A172 (cell line): Measurements from ENCODE around the gene RIBC2. TPM values are rescaled to one million over a fixed set of nuclear protein-coding genes. Genes with fewer than 3 reads are reported as not detected.
"Not testable (repeated sequence)": the region's sequence is repeated elsewhere in the genome, so short reads cannot be mapped to it uniquely, and the experiment has no call there.

ENCODE experiments used
- DNase-seq: peaks from one replicate; pipeline ENCODE4 v3.0.0-alpha.2; 2015; ENCODE audit warnings: low spot score
- total RNA-seq: library from RNA; depleted of rRNA; stranded (reverse); fragments of >200 nt; shearing (Covaris generic); gene quantifications from 2 replicates; pipeline ENCODE4 v1.2.3, GENCODE V29; 2014

RIBC2 gene
- total RNA-seq, 1 experiment from 2014 or later: not detected

GRCh38 chr22:45424241-45424731 is 10.8 kb downstream of the RIBC2 start:
- no peak for DNase-seq

GRCh38 chr22:45425101-45425500 is 11.6 kb downstream of the RIBC2 start:
- no peak for DNase-seq

- DNase-seq: no peak
These were observed 12.2 kb downstream of the RIBC2 start for GRCh38 chr22:45425531-45426265.

- no peak for DNase-seq
These were observed 12.9 kb downstream of the RIBC2 start for GRCh38 chr22:45426387-45426786.

- no peak for DNase-seq
These were observed 13.6 kb downstream of the RIBC2 start for GRCh38 chr22:45427114-45427513.

GRCh38 chr22:45428391-45429385 is 15.2 kb downstream of the RIBC2 start:
- no peak for DNase-seq

- no peak for DNase-seq
These were observed 15.9 kb downstream of the RIBC2 start for GRCh38 chr22:45429424-45429823.

- no peak for DNase-seq
These were observed 16.7 kb downstream of the RIBC2 start for GRCh38 chr22:45429981-45430775.

GRCh38 chr22:45430871-45431270 is 17.4 kb downstream of the RIBC2 start:
- DNase-seq: no peak

GRCh38 chr22:45434981-45435380 is 21.5 kb downstream of the RIBC2 start:
- no peak for DNase-seq

- DNase-seq: peak; percentile 75
These were observed 22.1 kb downstream of the RIBC2 start for GRCh38 chr22:45435544-45436139.

- DNase-seq: not testable (repeated sequence)
These were observed 23.5 kb downstream of the RIBC2 start for GRCh38 chr22:45436871-45437517.

- DNase-seq: no peak
These were observed 24.8 kb downstream of the RIBC2 start for GRCh38 chr22:45438336-45438735.

- DNase-seq: not testable (repeated sequence)
These were observed 27.2 kb downstream of the RIBC2 start for GRCh38 chr22:45440688-45441087.

- peak; percentile 52 for DNase-seq
These were observed 27.6 kb downstream of the RIBC2 start for GRCh38 chr22:45441138-45441537.

GRCh38 chr22:45442116-45442515 is 28.6 kb downstream of the RIBC2 start:
- no peak for DNase-seq

GRCh38 chr22:45444168-45444567 is 30.7 kb downstream of the RIBC2 start:
- DNase-seq: no peak

- no peak for DNase-seq
These were observed 31.7 kb downstream of the RIBC2 start for GRCh38 chr22:45445031-45445710.

GRCh38 chr22:45446216-45446615 is 32.7 kb downstream of the RIBC2 start:
- DNase-seq: no peak

- not testable (repeated sequence) for DNase-seq
These were observed 34.1 kb downstream of the RIBC2 start for GRCh38 chr22:45447596-45447995.
